CD4-positive, alpha-beta T cell treated with Interleukin-15 for 1 hour (primary cell): ENCODE data around the gene KIF4B.

Source experiments
- DNase-seq: peaks from one replicate; pipeline ENCODE4 v3.0.0-alpha.2; 2020

Gene KIF4B

GRCh38 chr5:155056644-155057269 lies 43.2 kb downstream of the KIF4B start:
- DNase-seq: no peak

GRCh38 chr5:155057626-155058025 lies 44.1 kb downstream of the KIF4B start:
- DNase-seq: no peak

- no peak for DNase-seq
Observed at GRCh38 chr5:155064580-155064979, 51.0 kb downstream of the KIF4B start.

GRCh38 chr5:155066886-155067595 lies 53.5 kb downstream of the KIF4B start:
- no peak for DNase-seq
